Skeletal muscle tissue (tissue), 4 donors: ENCODE data around the gene DENND5B. TPM values are rescaled to one million over a fixed set of nuclear protein-coding genes. Genes with fewer than 3 reads are reported as not detected.
"Not testable (repeated sequence)": the region's sequence is repeated elsewhere in the genome, so short reads cannot be mapped to it uniquely, and the experiment has no call there.

ENCODE experiments used
- H3K27ac ChIP-seq: one replicate; pipeline ENCODE4 v1.7.0; 2013; ENCODE audit warnings: mild to moderate bottlenecking, low read depth, low read length, inconsistent platforms
- H3K27me3 ChIP-seq, 3 donors: one replicate each; pipeline ENCODE4 v1.7.0; 2013; ENCODE audit warnings: low read length in 3 of 3; ENCODE audit not compliant: control insufficient read depth in 3 of 3, insufficient read depth in 3 of 3
- H3K36me3 ChIP-seq, 3 donors: one replicate each; pipeline ENCODE4 v1.7.0; 2013; ENCODE audit warnings: low read length in 3 of 3; ENCODE audit not compliant: control insufficient read depth in 3 of 3, insufficient read depth in 3 of 3
- H3K4me1 ChIP-seq, 3 donors: one replicate each; pipeline ENCODE4 v1.7.0; 2013; ENCODE audit warnings: low read length in 3 of 3, mild to moderate bottlenecking in 3 of 3; ENCODE audit not compliant: control insufficient read depth in 3 of 3, insufficient read depth in 3 of 3
- H3K4me3 ChIP-seq, 3 donors: one replicate each; pipeline ENCODE4 v1.7.0; 2013; ENCODE audit warnings: low read length in 3 of 3
- H3K9ac ChIP-seq, 3 donors: one replicate each; pipeline ENCODE4 v1.7.0; 2013; ENCODE audit warnings: low read length in 3 of 3, mild to moderate bottlenecking in 3 of 3, moderate library complexity in 2 of 3, low read depth in 1 of 3
- H3K9me3 ChIP-seq, 3 donors: one replicate each; pipeline ENCODE4 v1.7.0; 2013; ENCODE audit warnings: low read length in 3 of 3; ENCODE audit not compliant: control insufficient read depth in 3 of 3
- total RNA-seq: library from RNA; depleted of rRNA; stranded (reverse); fragments of >200 nt; gene quantifications from one replicate; pipeline ENCODE4 v1.2.3, GENCODE V29; 2014
- donor health status: Osteomylitis.

Gene DENND5B
- total RNA-seq, 1 donor from 2014 or later: 29.2 TPM

DNA sequence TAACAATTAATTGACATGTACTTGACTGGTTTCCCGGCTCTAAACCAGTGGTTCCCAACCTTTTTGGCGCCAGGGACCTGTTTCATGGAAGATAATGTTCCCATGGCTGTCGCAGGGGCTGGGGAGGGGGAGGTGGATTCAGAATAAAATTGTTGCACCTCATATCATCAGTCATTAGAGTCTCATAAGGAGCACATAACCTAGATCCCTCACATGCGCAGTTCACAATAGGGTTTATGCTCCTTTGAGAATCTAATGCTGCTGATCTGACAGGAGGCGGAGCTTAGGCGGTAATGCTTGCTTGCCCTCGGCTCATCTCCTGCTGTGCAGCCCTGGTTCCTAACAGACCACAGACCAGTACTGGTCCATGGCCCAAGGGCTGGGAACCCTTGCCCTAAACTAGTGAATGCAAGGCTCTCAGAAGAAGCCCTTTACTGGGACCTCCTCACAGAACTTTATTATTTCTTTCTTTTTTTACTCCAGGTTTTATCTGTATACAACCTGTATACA, 178.6 kb downstream of the DENND5B start:
- H3K36me3 ChIP-seq: peaks cover 9 to 23% (median 15%) of the 10 kb centered on the region in 3 donors
- no peaks in the 10 kb centered on the region for H3K9me3 ChIP-seq
- no peaks in the 10 kb centered on the region for H3K4me1 ChIP-seq
- H3K27ac ChIP-seq: no peak overlapping the region
- H3K9ac ChIP-seq: no peak overlapping the region
- no peak overlapping the region for H3K4me3 ChIP-seq
- H3K27me3 ChIP-seq: no peaks in the 10 kb centered on the region

DNA sequence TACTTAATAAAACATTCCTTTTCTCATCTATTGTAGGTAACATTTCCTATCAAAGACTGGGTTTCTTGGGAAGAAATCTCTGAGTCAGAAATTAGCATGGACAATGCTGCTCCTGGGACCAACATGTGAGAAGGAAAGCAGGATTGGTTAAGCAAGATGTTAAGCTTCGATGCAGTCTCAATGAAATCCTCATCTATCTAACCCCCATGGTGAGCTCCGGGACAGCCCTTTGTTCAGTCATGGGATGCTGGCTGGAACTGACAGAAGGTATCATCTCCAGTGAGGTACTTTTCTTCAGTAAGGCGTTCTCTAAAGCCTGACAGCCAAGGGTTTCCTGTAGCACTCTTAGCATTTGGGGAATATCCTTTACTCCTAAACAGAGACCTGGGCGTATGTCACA, 182.2 kb downstream of the DENND5B start:
- Histone ChIP-seq H3K4me3 (no peak overlapping the region), H3K36me3 (peaks cover 9 to 18% (median 15%) of the 10 kb centered on the region in 3 donors), H3K27ac (no peak overlapping the region), H3K4me1 (no peaks in the 10 kb centered on the region), H3K27me3 (no peaks in the 10 kb centered on the region), H3K9ac (no peak overlapping the region), H3K9me3 (no peaks in the 10 kb centered on the region)

DNA sequence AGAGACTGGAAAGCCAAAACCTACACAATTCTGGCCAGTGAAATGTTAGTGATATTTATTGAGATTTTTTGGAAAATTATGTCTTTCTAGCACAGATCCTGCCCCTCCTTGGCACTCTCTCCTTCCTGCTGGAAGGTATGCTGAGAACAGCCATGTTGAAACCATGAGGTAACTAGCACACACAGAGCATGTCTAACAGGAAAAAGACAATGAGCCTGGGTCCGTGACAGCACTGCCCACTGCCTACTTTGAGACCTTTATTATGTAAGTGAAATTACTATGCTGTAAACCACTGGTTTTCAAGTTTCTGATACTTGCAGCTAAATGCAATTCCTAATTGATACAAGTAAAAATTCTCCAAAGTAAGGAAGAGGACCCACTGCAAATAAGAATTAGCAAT, 183.4 kb downstream of the DENND5B start:
- Histone ChIP-seq H3K36me3 (peaks cover 4 to 9% (median 5%) of the 10 kb centered on the region in 3 donors), H3K9ac (no peak overlapping the region), H3K9me3 (no peaks in the 10 kb centered on the region), H3K4me1 (no peaks in the 10 kb centered on the region), H3K27ac (no peak overlapping the region), H3K27me3 (no peaks in the 10 kb centered on the region), H3K4me3 (no peak overlapping the region)

DNA sequence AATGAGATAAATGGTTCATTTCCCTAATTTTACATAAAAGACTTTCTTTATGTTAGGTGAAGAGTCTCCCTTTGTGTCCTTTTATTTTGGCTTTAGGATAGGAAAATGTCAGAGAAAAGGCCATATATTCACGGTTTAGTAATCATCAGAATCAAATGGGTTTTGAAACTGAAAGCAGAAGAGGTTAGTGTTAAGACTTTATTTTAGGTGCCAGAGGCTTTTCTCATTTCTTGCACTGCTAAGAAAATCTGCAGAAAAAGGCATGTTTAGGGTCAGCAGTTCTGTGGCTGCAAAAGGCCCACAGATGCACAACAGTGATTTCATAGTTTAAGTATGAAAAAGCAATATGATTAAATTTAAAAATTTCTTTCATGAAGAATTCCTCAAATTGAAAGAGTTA, 184.6 kb downstream of the DENND5B start:
- no peaks in the 10 kb centered on the region for H3K9me3 ChIP-seq
- H3K9ac ChIP-seq: no peak overlapping the region
- H3K27me3 ChIP-seq: no peaks in the 10 kb centered on the region
- H3K36me3 ChIP-seq: peaks cover 8 to 14% (median 8%) of the 10 kb centered on the region in 3 donors
- H3K4me3 ChIP-seq: no peak overlapping the region
- H3K27ac ChIP-seq: no peak overlapping the region
- H3K4me1 ChIP-seq: no peaks in the 10 kb centered on the region

DNA sequence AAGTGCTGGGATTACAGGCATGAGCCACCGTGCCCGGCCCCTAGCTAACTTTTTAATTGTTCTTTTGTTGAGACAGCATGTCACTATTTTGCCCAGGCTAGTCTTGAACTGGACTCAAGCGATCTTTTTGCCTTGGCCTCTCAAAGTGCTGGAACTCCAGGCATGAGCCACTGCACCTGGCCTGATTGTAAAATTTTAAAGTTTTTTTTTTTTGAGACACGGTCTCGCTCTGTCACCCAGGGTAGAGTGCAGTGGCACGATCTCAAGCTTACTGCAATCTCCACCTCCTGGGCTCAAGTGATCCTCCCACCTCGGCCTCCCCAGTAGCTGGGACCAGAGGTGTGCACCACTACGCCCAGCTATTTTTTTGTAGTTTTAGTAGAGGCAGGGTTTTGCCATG, 185.9 kb downstream of the DENND5B start:
- Histone ChIP-seq H3K4me3 (no peak overlapping the region), H3K9me3 (no peaks in the 10 kb centered on the region), H3K9ac (no peak overlapping the region), H3K27ac (no peak overlapping the region), H3K4me1 (no peaks in the 10 kb centered on the region), H3K27me3 (no peaks in the 10 kb centered on the region), H3K36me3 (peaks cover 11 to 14% (median 12%) of the 10 kb centered on the region in 3 donors)

DNA sequence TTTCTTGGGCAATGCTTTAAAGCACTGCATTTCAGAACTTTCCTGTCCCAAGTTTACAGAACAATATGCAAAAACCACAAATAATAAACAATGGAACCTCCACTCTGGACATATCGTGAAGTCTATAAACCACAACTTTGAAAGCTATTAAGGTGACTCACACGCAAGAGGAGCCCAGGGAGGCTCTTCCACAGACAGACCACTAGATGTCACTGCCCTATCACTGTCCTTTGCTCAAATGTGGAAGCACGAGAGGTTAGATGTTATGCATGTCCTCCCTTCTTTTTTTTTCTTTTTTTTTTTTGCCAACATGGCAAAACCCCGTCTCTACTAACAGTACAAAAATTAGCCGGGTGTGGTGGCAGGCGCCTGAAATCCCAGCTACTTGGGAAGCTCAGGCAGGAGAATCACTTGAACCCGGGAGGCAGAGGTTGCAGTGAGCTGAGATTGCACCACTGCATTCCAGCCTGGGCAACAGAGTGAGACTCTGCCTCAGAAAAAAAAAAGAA, 187.8 kb downstream of the DENND5B start:
- H3K27ac ChIP-seq, H3K9ac ChIP-seq, H3K4me3 ChIP-seq, H3K4me1 ChIP-seq, H3K9me3 ChIP-seq, H3K27me3 ChIP-seq: not testable (repeated sequence)
- peaks cover 11 to 18% (median 12%) of the 10 kb centered on the region in 3 donors for H3K36me3 ChIP-seq

DNA sequence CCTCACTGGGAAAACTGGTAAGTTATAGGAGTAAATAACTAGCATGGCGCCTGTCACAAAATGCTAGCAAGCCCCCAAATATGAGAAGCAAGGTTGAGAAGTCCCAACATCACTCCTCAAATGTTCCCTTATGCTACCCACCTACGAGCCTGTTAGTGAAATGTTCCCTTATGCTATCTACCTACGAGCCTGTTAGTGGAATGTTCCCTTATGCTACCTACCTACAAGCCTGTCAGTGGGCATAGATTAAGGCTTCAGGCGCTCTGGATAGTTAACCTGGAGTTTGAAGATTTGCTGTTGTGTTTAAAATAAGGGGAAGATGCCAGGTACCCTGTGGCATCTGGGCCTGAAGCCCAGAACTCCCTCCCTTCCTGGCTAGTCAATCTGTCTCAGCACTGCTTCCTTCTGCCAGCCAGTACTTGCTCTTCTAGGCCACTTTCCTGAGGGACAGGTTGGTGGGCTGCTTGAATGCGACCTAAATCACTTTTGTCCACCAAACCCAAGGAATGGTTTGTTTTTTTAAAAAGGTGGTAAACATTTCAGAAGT, 197.9 kb downstream of the DENND5B start:
- no peaks in the 10 kb centered on the region for H3K9me3 ChIP-seq
- peaks cover 9 to 22% (median 20%) of the 10 kb centered on the region in 3 donors for H3K36me3 ChIP-seq
- no peak overlapping the region for H3K9ac ChIP-seq
- H3K4me1 ChIP-seq: no peaks in the 10 kb centered on the region
- no peak overlapping the region for H3K27ac ChIP-seq
- H3K27me3 ChIP-seq: no peaks in the 10 kb centered on the region
- H3K4me3 ChIP-seq: no peak overlapping the region

DNA sequence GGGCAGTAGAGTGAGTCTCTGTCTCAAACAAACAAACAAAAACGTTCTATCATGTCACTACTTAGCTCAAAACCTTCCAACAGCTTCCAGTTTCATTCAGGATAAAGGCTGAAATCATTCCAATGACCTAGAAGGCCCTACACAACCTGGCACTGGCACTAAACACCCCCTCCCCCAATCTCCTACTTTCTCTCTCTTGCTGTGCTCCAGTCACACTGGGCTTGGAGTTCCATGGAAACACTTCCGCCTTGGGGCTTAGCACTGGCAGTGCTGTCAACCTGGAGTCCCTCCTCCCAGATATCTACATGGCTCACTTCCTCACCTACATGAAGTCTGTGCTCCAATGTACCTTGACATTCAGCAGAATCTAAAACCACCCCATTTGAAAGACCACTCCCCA, 199.9 kb downstream of the DENND5B start:
- Histone ChIP-seq H3K4me3 (no peak overlapping the region), H3K4me1 (no peaks in the 10 kb centered on the region), H3K27ac (no peak overlapping the region), H3K36me3 (peaks cover 17 to 33% (median 28%) of the 10 kb centered on the region in 3 donors), H3K27me3 (no peaks in the 10 kb centered on the region), H3K9me3 (no peaks in the 10 kb centered on the region), H3K9ac (no peak overlapping the region)

DNA sequence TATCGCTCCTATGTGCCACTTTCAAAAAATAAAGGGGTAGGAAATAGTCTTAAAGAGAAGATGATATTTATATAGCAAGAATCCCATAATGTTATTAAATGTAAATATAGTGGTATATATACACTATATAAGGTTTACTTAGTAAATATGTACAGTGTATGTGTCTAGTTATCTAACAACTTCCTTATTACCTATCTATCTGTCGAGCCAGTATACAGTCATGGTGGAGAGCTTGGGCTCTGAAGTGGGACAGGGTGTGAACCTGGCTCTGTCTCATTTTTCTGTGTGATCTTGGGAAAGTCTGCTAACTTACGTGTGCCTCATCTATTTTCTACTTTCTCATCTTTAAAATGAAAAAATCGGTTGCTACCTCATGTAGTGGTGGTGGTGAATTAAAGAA, 202.2 kb downstream of the DENND5B start:
- H3K27ac ChIP-seq: no peak overlapping the region
- no peaks in the 10 kb centered on the region for H3K4me1 ChIP-seq
- no peaks in the 10 kb centered on the region for H3K9me3 ChIP-seq
- no peak overlapping the region for H3K9ac ChIP-seq
- no peak overlapping the region for H3K4me3 ChIP-seq
- H3K27me3 ChIP-seq: no peaks in the 10 kb centered on the region
- peaks cover 17 to 35% (median 28%) of the 10 kb centered on the region in 3 donors for H3K36me3 ChIP-seq

DNA sequence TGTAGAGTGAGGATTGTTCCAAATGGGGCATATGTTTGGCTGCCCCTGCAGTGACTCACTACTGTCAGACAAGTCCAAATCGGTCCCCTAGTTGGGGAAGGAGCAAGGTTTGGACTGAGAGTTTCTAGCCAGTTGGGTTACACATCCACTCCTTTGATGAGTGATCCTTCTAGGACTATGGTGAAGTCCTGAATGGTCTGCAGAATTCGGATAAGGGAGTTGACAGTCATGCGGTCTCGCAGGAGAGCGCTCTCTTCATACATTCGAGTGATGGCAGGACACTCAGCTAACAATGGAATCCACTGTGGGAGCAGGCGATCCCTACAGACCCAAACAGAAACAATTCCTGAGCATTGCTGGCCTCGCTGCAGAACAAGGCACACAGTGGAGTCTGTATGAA, 203.5 kb downstream of the DENND5B start:
- Histone ChIP-seq H3K27ac (no peak overlapping the region), H3K27me3 (no peaks in the 10 kb centered on the region), H3K9ac (no peak overlapping the region), H3K9me3 (no peaks in the 10 kb centered on the region), H3K4me3 (no peak overlapping the region), H3K36me3 (peaks cover 17 to 35% (median 28%) of the 10 kb centered on the region in 3 donors), H3K4me1 (no peaks in the 10 kb centered on the region)
